ENCODE measurements around the gene PROCA1. TPM values are rescaled to one million over a fixed set of nuclear protein-coding genes. Genes with fewer than 3 reads are reported as not detected.

Gene PROCA1
- total and polyA plus RNA-seq, 2 experiments from 2014 or later: 1.1 to 3.9 TPM

GRCh38 chr17:28733346-28733745 lies 21.7 kb upstream of the PROCA1 start:
- Histone ChIP-seq H3K27ac (no peak overlapping the region), H3K36me3 (replicated peaks; ENCODE audit: insufficient read depth, low read depth) (no peaks in the 10 kb centered on the region), H4K20me1 (ENCODE audit: insufficient read depth, poor library complexity, severe bottlenecking) (no peaks in the 10 kb centered on the region), H3K9me2 (replicated peaks; ENCODE audit: insufficient read depth) (no peaks in the 10 kb centered on the region), H3K4me3 (no peak overlapping the region), H3K9me3 (ENCODE audit: low read depth) (no peaks in the 10 kb centered on the region), H2AFZ (no peak overlapping the region), H3K4me2 (no peak overlapping the region), H3K27me3 (no peaks in the 10 kb centered on the region), H3K4me1 (ENCODE audit: insufficient read depth) (no peaks in the 10 kb centered on the region), H3K79me2 (no peaks in the 10 kb centered on the region)
- 95% methylated on average over 1 of the region's 1 CpG for WGBS (ENCODE audit: low lambda C conversion rate, missing lambda C conversion rate)
- no peak for DNase-seq (ENCODE audit: low spot score)
- TF ChIP-seq EZH2 (IDR thresholded peaks at IDR 0.05; ENCODE audit: borderline replicate concordance): no peak
- TF ChIP-seq EZH2phosphoT487 (IDR thresholded peaks at IDR 0.05; ENCODE audit: low read depth, severe bottlenecking, unreplicated experiment): no peak
- TF ChIP-seq CTCF (IDR thresholded peaks at IDR 0.05; ENCODE audit: poor library complexity): no peak

- TF ChIP-seq EZH2 (IDR thresholded peaks at IDR 0.05; ENCODE audit: borderline replicate concordance) (no peak), EZH2phosphoT487 (IDR thresholded peaks at IDR 0.05; ENCODE audit: low read depth, severe bottlenecking, unreplicated experiment) (no peak)
- Histone ChIP-seq H3K9me3 (ENCODE audit: low read depth) (no peaks in the 10 kb centered on the region), H3K4me1 (ENCODE audit: insufficient read depth) (peaks cover 8% of the 10 kb centered on the region), H3K27ac (peak overlapping the region; percentile 65), H2AFZ (no peak overlapping the region), H3K79me2 (no peaks in the 10 kb centered on the region), H3K27me3 (no peaks in the 10 kb centered on the region), H3K4me2 (no peak overlapping the region), H3K9me2 (replicated peaks; ENCODE audit: insufficient read depth) (no peaks in the 10 kb centered on the region), H4K20me1 (ENCODE audit: insufficient read depth, poor library complexity, severe bottlenecking) (peaks cover 1% of the 10 kb centered on the region), H3K36me3 (replicated peaks; ENCODE audit: insufficient read depth, low read depth) (no peaks in the 10 kb centered on the region), H3K4me3 (no peak overlapping the region)
- no peak for DNase-seq (ENCODE audit: low spot score)
- WGBS (ENCODE audit: low lambda C conversion rate, missing lambda C conversion rate): 91% methylated on average over 11 of the region's 11 CpGs
Observed at GRCh38 chr17:28729950-28730330, 18.3 kb upstream of the PROCA1 start.

- H2AFZ ChIP-seq: peak within 1 kb of the TSS; percentile 45
- 1% methylated on average over 61 of the region's 64 CpGs for WGBS (ENCODE audit: low lambda C conversion rate, missing lambda C conversion rate)
- no peaks in the 10 kb centered on the region for H3K79me2 ChIP-seq
- H3K9me3 ChIP-seq (ENCODE audit: low read depth): no peaks in the 10 kb centered on the region
- TF ChIP-seq EZH2 (IDR thresholded peaks at IDR 0.05; ENCODE audit: borderline replicate concordance) (no peak), EZH2phosphoT487 (IDR thresholded peaks at IDR 0.05; ENCODE audit: low read depth, severe bottlenecking, unreplicated experiment) (no peak), CTCF (IDR thresholded peaks at IDR 0.05; ENCODE audit: poor library complexity) (no peak)
- H3K36me3 ChIP-seq (replicated peaks; ENCODE audit: insufficient read depth, low read depth): no peaks in the 10 kb centered on the region
- H4K20me1 ChIP-seq (ENCODE audit: insufficient read depth, poor library complexity, severe bottlenecking): peaks cover 3% of the 10 kb centered on the region
- no peaks in the 10 kb centered on the region for H3K27me3 ChIP-seq
- no peaks in the 10 kb centered on the region for H3K9me2 ChIP-seq (replicated peaks; ENCODE audit: insufficient read depth)
- H3K4me1 ChIP-seq (ENCODE audit: insufficient read depth): peaks cover 17% of the 10 kb centered on the region
- H3K27ac ChIP-seq: peak within 1 kb of the TSS; percentile 94
- DNase-seq (ENCODE audit: low spot score): peak; percentile 98
- H3K4me2 ChIP-seq: peak within 1 kb of the TSS; percentile 100
- peak within 1 kb of the TSS; percentile 14 for H3K4me3 ChIP-seq
Observed at GRCh38 chr17:28728364-28729200, 16.9 kb upstream of the PROCA1 start, which contains the start of gene NEK8. Gene NEK8 (plus strand): TSS chr17:28728788. CDS start chr17:28728814, 26 bp downstream.

Measured in hepatocyte (in vitro differentiated cells).